ENCODE results near the gene SOBP.
A peak's percentile ranks its signal among the peaks of the same experiment; 100 is the strongest.

Gene SOBP

GRCh38 chr6:107656401-107656800 is 166.5 kb downstream of the SOBP start:
- Mint-ChIP-seq H3K27me3 (ENCODE audit: low read depth, poor library complexity) (peaks cover 4% of the 10 kb centered on the region), H3K36me3 (ENCODE audit: low read depth) (peaks cover 55% of the 10 kb centered on the region), H3K27ac (peak overlapping the region; percentile 95), H3K4me3 (peak overlapping the region; percentile 38), H3K9me3 (peaks cover 12% of the 10 kb centered on the region), H3K4me1 (peaks cover 92% of the 10 kb centered on the region)
- DNase-seq, result no peak
- no peak for TF ChIP-seq CTCF (IDR thresholded peaks at IDR 0.05)

- H3K4me1 Mint-ChIP-seq, result peaks cover 96% of the 10 kb centered on the region
- H3K27me3 Mint-ChIP-seq (ENCODE audit: low read depth, poor library complexity), result peaks cover 4% of the 10 kb centered on the region
- H3K9me3 Mint-ChIP-seq, result peaks cover 7% of the 10 kb centered on the region
- H3K4me3 Mint-ChIP-seq, result peak overlapping the region; percentile 38
- H3K36me3 Mint-ChIP-seq (ENCODE audit: low read depth), result peaks cover 54% of the 10 kb centered on the region
- no peak for DNase-seq
- H3K27ac Mint-ChIP-seq, result peak overlapping the region; percentile 92
- no peak for TF ChIP-seq CTCF (IDR thresholded peaks at IDR 0.05)
Measured at GRCh38 chr6:107656883-107657282, 167.0 kb downstream of the SOBP start.

GRCh38 chr6:107657373-107657754 is 167.4 kb downstream of the SOBP start:
- DNase-seq, result no peak
- no peak for TF ChIP-seq CTCF (IDR thresholded peaks at IDR 0.05)
- no peak overlapping the region for H3K4me3 Mint-ChIP-seq
- peaks cover 2% of the 10 kb centered on the region for H3K9me3 Mint-ChIP-seq
- H3K4me1 Mint-ChIP-seq, result peaks cover 96% of the 10 kb centered on the region
- peak overlapping the region; percentile 92 for H3K27ac Mint-ChIP-seq
- peaks cover 54% of the 10 kb centered on the region for H3K36me3 Mint-ChIP-seq (ENCODE audit: low read depth)
- peaks cover 4% of the 10 kb centered on the region for H3K27me3 Mint-ChIP-seq (ENCODE audit: low read depth, poor library complexity)

- peak overlapping the region; percentile 64 for H3K4me3 Mint-ChIP-seq
- H3K27ac Mint-ChIP-seq, result peak overlapping the region; percentile 92
- no peak for TF ChIP-seq CTCF (IDR thresholded peaks at IDR 0.05)
- H3K36me3 Mint-ChIP-seq (ENCODE audit: low read depth), result peaks cover 51% of the 10 kb centered on the region
- H3K4me1 Mint-ChIP-seq, result peaks cover 100% of the 10 kb centered on the region
- no peak for DNase-seq
- H3K27me3 Mint-ChIP-seq (ENCODE audit: low read depth, poor library complexity), result peaks cover 6% of the 10 kb centered on the region
- no peaks in the 10 kb centered on the region for H3K9me3 Mint-ChIP-seq
Measured at GRCh38 chr6:107657755-107658461, 168.0 kb downstream of the SOBP start.

GRCh38 chr6:107658920-107659865 is 169.3 kb downstream of the SOBP start:
- Mint-ChIP-seq H3K4me3 (peak overlapping the region; percentile 50), H3K27me3 (ENCODE audit: low read depth, poor library complexity) (peaks cover 6% of the 10 kb centered on the region), H3K4me1 (peaks cover 100% of the 10 kb centered on the region), H3K9me3 (no peaks in the 10 kb centered on the region), H3K36me3 (ENCODE audit: low read depth) (peaks cover 43% of the 10 kb centered on the region), H3K27ac (peak overlapping the region; percentile 80)
- DNase-seq, result no peak
- TF ChIP-seq CTCF (IDR thresholded peaks at IDR 0.05), result no peak

All from nephron progenitor cell (in vitro differentiated cells).